ACC112 (cell line): ENCODE results near the gene DGKI.

Experiments
- H2AFZ ChIP-seq: fragments of 200-600 bp; sonication (generic); one replicate; pipeline ENCODE4 v1.6.0; 2017; ENCODE audit warnings: antibody characterized with exemption, low read length; ENCODE audit not compliant: unreplicated experiment
- H3K27ac ChIP-seq: fragments of 200-600 bp; sonication (generic); 2 replicates; pipeline ENCODE4 v1.5.1; 2014; ENCODE audit warnings: low read depth, mild to moderate bottlenecking, antibody characterized with exemption, low read length, moderate library complexity
- H3K27me3 ChIP-seq: fragments of 200-600 bp; sonication (generic); 2 replicates; pipeline ENCODE4 v1.6.1; 2014; ENCODE audit warnings: mild to moderate bottlenecking, antibody characterized with exemption, low read length, moderate library complexity, mixed read lengths; ENCODE audit not compliant: insufficient read depth
- H3K36me3 ChIP-seq: fragments of 200-600 bp; sonication (generic); 2 replicates; pipeline ENCODE4 v1.6.1; 2016; ENCODE audit warnings: mild to moderate bottlenecking, antibody characterized with exemption, low read length, moderate library complexity, mixed read lengths; ENCODE audit not compliant: insufficient read depth
- H3K4me1 ChIP-seq: fragments of 200-600 bp; sonication (generic); one replicate; pipeline ENCODE4 v1.6.1; 2016; ENCODE audit warnings: low read length, mixed read lengths; ENCODE audit not compliant: insufficient read depth, unreplicated experiment, control insufficient read depth
- H3K4me3 ChIP-seq: fragments of 200-600 bp; sonication (generic); 2 replicates; pipeline ENCODE4 v1.5.1; 2014; ENCODE audit warnings: mild to moderate bottlenecking, low read depth, low read length
- H3K79me2 ChIP-seq: fragments of 200-600 bp; sonication (generic); one replicate; pipeline ENCODE4 v1.6.0; 2016; ENCODE audit warnings: low read length; ENCODE audit not compliant: control insufficient read depth, unreplicated experiment, insufficient read depth

Gene DGKI

DNA sequence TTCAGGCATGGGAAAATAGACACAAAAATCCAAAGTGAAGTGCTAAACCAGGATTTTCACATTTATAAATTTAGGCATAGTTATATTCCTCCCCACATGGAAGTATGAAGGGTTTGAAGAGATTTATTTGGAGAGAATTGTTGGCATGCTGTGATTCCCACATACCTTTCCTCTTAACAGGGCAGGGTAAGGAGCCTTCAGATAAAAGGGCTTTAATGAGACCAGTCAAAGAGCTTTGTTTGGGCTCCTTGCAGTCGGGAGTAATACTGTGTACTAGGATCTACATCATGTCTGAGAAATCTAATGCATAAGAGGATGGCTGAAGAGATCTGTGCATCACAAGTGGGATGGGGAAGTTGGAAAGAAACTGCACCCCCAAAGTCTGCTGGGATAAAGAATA, 362.4 kb downstream of the DGKI start:
- no peaks in the 10 kb centered on the region for H3K27me3 ChIP-seq
- H3K27ac ChIP-seq = no peak overlapping the region
- no peaks in the 10 kb centered on the region for H3K79me2 ChIP-seq
- H3K4me1 ChIP-seq = no peaks in the 10 kb centered on the region
- H2AFZ ChIP-seq = no peak overlapping the region
- no peaks in the 10 kb centered on the region; the same call in 1 of the 2 replicates for H3K36me3 ChIP-seq
- H3K4me3 ChIP-seq = no peak overlapping the region

DNA sequence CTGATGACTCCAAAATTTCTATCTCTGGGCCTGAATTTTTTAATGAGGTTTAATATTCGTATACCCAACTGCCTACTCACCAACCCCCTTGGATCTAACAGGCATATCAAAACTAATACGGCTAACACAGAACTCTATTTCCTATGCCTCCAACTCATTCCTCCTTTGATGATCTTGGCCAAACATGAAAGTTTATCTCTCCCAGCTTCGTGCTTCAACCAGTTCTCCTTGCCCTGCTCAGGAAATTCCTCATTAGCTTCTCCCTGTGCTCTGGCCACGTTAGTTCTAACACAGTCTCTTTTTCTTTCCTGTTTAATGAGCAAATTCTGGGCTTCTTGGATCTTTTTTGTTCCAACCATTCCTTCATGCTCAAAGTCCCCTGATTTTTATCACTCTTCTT, 364.3 kb downstream of the DGKI start:
- Histone ChIP-seq H3K27me3 (no peaks in the 10 kb centered on the region), H3K4me1 (no peaks in the 10 kb centered on the region), H3K79me2 (no peaks in the 10 kb centered on the region), H3K27ac (no peak overlapping the region), H2AFZ (no peak overlapping the region), H3K4me3 (no peak overlapping the region), H3K36me3 (no peaks in the 10 kb centered on the region; the same call in 1 of the 2 replicates)

GRCh38 chr7:137480824-137481365, 365.9 kb downstream of the DGKI start:
- Histone ChIP-seq H3K79me2 (no peaks in the 10 kb centered on the region), H3K36me3 (no peaks in the 10 kb centered on the region; the same call in 1 of the 2 replicates), H3K4me3 (no peak overlapping the region), H2AFZ (no peak overlapping the region), H3K27me3 (no peaks in the 10 kb centered on the region), H3K4me1 (no peaks in the 10 kb centered on the region), H3K27ac (no peak overlapping the region)

GRCh38 chr7:137480401-137480800, 366.4 kb downstream of the DGKI start:
- no peaks in the 10 kb centered on the region for H3K4me1 ChIP-seq
- H3K4me3 ChIP-seq = no peak overlapping the region
- H3K79me2 ChIP-seq = no peaks in the 10 kb centered on the region
- no peak overlapping the region for H2AFZ ChIP-seq
- no peaks in the 10 kb centered on the region for H3K27me3 ChIP-seq
- no peaks in the 10 kb centered on the region; the same call in 1 of the 2 replicates for H3K36me3 ChIP-seq
- no peak overlapping the region for H3K27ac ChIP-seq

DNA sequence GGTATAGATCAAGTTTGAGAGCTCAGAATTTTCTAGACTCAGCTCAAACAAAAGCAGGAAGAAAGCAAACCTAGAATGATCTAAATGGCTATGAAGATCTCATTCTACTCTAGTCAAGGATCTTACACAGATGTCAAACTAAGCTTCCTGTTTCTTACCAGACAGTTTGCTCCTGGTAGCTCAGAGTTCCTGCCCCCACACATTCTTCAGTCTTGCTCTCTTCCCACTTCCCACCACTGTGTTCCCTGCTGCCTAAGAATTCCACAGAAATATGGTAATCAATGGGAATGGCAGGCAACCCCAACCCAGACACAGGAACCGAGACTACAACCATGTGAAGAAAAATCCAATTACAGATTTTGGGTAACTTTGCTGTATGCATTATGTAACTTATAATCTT, 369.8 kb downstream of the DGKI start:
- no peaks in the 10 kb centered on the region for H3K79me2 ChIP-seq
- H2AFZ ChIP-seq = no peak overlapping the region
- no peak overlapping the region for H3K27ac ChIP-seq
- no peaks in the 10 kb centered on the region for H3K27me3 ChIP-seq
- H3K4me3 ChIP-seq = no peak overlapping the region
- H3K4me1 ChIP-seq = no peaks in the 10 kb centered on the region
- H3K36me3 ChIP-seq = no peaks in the 10 kb centered on the region

DNA sequence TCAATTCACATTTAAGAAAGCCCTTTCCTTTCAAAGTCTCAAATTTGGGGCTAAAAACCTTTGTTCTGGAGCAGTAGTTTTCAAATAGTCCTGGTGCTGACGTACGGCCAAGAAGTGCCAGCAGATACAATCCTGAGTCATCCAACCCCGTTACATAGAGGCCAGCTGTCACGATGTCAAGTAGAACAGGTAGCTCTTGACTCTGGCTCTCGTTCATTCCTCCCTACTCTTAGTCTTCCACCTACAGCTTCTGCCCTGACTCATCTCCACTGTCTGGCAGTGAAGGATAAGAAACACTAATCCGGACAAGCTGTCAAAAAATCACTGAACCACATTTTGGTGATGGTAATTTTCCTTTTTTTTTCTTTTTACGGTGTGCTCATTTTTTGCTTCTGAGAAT, 370.8 kb downstream of the DGKI start:
- Histone ChIP-seq H3K36me3 (no peaks in the 10 kb centered on the region), H3K79me2 (no peaks in the 10 kb centered on the region), H3K4me1 (no peaks in the 10 kb centered on the region), H2AFZ (no peak overlapping the region), H3K27me3 (no peaks in the 10 kb centered on the region), H3K27ac (no peak overlapping the region), H3K4me3 (no peak overlapping the region)

GRCh38 chr7:137474540-137475026, 372.2 kb downstream of the DGKI start:
- Histone ChIP-seq H3K4me1 (no peaks in the 10 kb centered on the region), H3K4me3 (no peak overlapping the region), H2AFZ (no peak overlapping the region), H3K27ac (no peak overlapping the region), H3K27me3 (no peaks in the 10 kb centered on the region), H3K36me3 (no peaks in the 10 kb centered on the region), H3K79me2 (no peaks in the 10 kb centered on the region)

GRCh38 chr7:137471128-137471527, 375.6 kb downstream of the DGKI start:
- Histone ChIP-seq H3K4me1 (no peaks in the 10 kb centered on the region), H3K27ac (no peak overlapping the region), H3K4me3 (no peak overlapping the region), H3K79me2 (no peaks in the 10 kb centered on the region), H2AFZ (no peak overlapping the region), H3K27me3 (no peaks in the 10 kb centered on the region), H3K36me3 (no peaks in the 10 kb centered on the region)

DNA sequence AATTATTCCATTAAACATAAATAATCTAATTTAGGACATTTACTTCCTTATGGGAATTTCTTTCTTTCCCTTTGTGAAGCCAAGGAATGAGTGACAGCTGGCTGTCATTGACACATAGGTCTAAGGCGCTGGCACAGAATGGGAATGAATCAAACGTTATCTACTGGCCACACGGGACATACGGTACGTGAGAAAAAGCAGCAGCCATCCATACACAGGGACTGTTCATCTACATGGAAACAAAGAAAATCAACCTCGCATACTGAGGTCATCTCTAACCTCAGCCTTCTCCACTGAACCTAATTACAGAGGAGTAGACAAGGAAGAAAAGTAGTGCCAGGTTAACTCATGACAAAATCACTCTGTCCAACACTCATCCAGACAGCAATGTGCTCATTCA, 376.9 kb downstream of the DGKI start:
- no peaks in the 10 kb centered on the region for H3K79me2 ChIP-seq
- no peaks in the 10 kb centered on the region for H3K4me1 ChIP-seq
- H3K4me3 ChIP-seq = no peak overlapping the region
- no peaks in the 10 kb centered on the region for H3K36me3 ChIP-seq
- H3K27ac ChIP-seq = no peak overlapping the region
- no peaks in the 10 kb centered on the region for H3K27me3 ChIP-seq
- no peak overlapping the region for H2AFZ ChIP-seq

DNA sequence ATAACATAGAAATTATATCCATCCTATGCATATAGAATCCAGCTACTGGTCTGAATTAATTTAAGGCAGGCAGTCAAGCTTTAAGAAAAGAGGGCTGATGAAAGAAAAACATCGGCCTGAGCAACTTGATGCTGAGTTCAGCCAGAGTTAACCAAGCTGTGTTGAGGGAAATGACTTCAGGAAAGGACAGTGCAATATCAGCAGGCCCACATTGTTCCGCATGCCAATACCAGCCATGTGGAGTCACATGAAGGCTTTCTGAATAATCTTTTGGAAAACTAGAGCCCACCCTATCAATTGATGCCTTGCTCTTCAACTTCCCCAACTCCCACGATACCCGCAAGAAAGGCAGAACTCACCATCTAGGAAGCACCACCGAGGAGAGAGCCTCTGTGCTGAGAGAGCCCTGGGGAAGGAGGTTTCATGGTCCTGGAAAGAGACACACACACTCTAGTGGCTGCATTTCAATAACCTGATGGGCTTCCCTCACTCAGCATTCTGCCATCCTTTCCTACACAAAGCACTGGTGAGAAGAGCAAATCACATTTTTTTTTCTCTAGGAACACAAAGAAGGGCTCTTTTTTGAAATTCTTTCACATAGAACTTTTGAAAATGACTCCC, 377.5 kb downstream of the DGKI start:
- Histone ChIP-seq H3K27me3 (no peaks in the 10 kb centered on the region), H3K79me2 (no peaks in the 10 kb centered on the region), H3K36me3 (0 out of 2 replicates have a peak, but pooled peaks cover 4% of the 10 kb centered on the region), H3K27ac (no peak overlapping the region), H2AFZ (no peak overlapping the region), H3K4me3 (no peak overlapping the region), H3K4me1 (no peaks in the 10 kb centered on the region)

DNA sequence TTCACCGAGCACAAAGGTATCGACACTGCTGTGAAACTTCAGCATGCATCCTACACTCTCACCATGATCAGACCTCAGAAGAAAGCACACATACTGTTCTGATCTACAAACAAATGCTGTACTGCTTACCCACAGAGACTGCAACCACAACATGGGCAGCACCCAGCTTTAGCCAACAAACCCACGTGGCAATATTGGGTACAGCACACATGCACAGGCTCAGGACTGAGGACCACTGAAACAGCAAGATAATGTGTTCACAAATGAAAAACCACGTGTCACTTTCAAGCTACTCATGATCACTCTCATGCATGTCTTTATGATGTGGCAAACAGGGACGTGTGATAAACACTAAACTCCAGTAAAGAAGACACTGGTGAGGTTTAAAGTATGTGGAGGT, 383.9 kb downstream of the DGKI start:
- Histone ChIP-seq H3K36me3 (peaks cover 7% of the 10 kb centered on the region; the same call in 1 of the 2 replicates), H3K4me1 (peaks cover 11% of the 10 kb centered on the region), H3K79me2 (no peaks in the 10 kb centered on the region), H2AFZ (peak overlapping the region; percentile 88), H3K27me3 (no peaks in the 10 kb centered on the region), H3K4me3 (no peak overlapping the region), H3K27ac (peak overlapping the region; percentile 77)
